GM21619 (cell line): ENCODE data around the gene PRAMEF7.
"Not testable (repeated sequence)": the region's sequence is repeated elsewhere in the genome, so short reads cannot be mapped to it uniquely, and the experiment has no call there.

ENCODE experiments used
- ATAC-seq: cut with Tn5 transposase; IDR thresholded peaks from one replicate; pipeline ENCODE4 v1.9.1; 2021; ENCODE audit not compliant: unreplicated experiment

Gene PRAMEF7

DNA sequence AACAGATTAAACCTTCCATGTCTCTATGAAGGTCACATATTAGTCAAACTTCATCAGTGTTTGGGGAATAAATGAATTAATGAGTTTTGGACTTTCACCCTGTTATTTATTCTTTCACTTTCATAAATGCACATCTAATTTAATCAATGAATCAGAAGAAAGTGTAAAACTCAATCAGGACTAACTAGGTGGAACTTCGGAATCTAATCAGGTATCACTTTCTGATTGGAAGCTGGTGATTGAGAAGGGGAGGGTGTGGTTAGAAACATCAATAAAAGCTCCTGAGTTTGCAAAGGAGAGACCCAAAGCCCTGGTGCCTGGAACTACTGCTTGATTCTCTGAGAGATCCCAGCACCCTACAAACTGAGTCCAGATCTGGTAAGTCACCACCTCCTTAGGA, at the start of gene PRAMEF7:
PRAMEF7 (plus strand) TSS at position 301 of the 400 bp plus-strand sequence. CDS start 1,083 bp downstream, outside the sequence.
- ATAC-seq = not testable (repeated sequence)

DNA sequence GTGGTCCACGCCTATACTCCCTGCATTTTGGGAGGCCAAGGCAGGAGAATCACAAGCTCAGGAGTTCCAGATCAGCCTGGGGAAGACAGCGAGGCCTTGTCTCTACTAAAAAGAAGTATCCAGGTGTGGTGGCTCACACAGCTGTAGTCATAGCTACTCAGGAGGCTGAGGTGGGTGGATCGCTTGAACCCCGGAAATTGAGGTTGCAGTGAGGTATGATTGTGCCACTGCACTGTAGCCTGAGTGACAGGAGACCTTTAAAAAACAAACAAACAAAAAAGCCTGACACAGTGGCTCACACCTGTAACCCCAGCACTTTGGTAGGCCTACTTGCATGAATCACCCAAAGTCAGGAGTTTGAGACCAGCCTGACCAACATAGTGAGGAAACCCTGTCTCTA, 38.0 kb upstream of the PRAMEF7 start:
- not testable (repeated sequence) for ATAC-seq

DNA sequence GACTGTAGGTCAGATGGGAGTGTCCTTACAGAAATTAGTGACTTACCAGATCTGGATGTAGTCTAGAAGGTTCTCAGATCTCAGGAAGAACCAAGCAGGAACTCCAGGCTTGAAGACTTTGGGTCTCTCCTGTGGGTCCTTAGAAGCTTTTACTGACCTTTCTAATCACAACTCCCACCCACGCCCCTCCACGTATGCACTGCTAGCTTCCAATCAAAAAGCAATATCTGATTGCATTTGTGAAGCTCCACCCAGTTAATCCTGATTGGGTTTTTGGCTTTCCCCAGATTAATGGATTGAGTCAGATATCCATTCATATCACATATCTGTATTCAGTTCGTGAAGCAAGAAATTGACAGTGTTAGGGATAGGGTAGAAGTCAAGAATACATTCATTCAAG, 30.3 kb upstream of the PRAMEF7 start, which contains the start of gene PRAMEF4:
PRAMEF4 (minus strand) TSS at position 101 of the 400 bp plus-strand sequence. CDS start 2,807 bp downstream, outside the sequence.
- ATAC-seq = not testable (repeated sequence)

DNA sequence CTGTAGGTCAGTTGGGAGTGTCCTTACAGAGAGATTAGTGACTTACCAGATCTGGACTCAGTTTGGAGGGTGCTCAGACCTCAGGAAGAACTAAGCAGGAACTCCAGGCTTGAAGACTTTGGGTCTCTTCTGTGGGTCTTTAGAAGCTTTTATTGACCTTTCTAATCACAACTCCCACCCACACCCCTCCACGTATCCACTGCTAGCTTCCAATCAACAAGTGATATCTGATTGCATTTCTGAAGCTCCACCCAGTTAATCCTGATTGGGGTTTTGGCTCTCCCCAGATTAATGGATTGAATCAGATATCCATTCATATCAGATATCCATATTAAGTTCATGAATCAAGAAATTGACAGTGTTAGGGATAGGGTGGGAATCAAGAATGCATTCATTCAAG, 18.2 kb upstream of the PRAMEF7 start, which contains the start of gene PRAMEF10:
PRAMEF10 (minus strand) TSS at position 101 of the 400 bp plus-strand sequence. CDS start 2,423 bp downstream, outside the sequence.
- ATAC-seq = not testable (repeated sequence)

DNA sequence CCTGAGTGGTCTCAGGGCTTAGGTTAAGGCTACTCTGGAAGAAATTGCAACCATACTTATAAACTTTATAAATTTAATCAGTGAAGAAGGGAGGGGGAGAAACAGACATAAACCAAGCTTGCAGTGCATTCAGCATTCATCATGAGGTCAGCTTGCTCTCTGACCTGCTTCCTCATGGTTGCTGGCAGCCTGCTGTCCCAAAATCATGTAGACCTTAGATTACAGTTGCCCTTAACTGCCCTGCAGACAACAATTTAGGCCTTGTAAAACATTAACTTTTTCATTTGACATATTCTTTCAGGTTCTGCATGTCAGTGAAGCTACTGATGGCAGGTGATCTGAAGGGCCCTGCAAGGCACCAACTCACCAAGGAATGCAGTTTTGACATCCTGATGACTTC, 17.2 kb upstream of the PRAMEF7 start:
- not testable (repeated sequence) for ATAC-seq

DNA sequence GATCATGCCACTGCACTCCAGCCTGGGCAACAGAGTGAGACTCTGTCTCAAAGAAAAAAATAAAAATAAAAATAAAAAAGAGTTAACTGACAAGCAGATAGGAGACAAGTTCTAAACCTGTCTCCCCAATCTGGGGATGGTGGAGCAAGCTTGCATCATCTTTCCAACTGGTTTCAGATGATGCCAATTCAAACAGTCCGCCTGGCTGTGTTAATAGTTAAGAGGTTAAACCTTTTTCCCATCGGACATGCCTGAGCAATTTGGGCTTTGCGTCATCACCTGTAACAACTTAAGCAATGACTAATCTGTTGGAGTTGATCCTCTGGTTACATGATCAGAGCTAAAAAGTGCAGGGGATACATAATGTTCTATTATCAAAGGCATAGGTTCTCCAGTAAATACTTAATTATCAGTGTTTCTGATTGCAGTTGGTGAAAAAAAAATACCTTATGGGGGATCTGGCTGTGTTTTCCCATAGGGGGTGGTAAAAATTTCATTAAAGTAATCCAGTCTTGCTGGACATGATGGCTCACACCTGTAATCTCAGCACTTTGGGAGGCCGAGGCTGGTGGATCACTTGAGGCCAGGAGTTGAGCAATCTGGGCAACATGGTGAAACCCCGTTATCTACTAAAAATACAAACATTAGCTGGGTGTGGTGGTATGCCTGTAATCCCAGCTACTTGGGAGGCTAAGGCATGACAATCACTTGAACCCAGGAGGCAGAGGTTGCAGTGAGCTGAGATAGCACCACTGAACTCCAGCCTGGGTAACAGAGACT, 12.4 kb upstream of the PRAMEF7 start:
- not testable (repeated sequence) for ATAC-seq

DNA sequence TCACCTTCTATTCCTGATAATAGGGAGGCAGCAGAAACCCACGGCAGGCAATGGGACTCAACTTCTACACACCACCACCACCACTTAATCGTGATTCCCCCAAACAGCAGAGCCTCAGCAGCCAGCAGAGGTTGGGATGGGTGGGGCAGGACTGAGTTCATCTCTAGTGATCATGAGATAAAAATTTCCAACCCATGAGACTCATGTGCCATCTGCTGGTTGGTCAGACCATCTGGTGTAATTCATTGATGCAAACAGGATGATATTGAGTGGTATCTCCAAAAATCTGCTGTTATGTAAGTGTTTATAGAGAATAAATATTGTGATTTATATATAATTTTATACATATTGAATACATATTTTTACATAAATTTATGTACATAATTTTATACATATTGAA, 5.3 kb downstream of the PRAMEF7 start:
- not testable (repeated sequence) for ATAC-seq

DNA sequence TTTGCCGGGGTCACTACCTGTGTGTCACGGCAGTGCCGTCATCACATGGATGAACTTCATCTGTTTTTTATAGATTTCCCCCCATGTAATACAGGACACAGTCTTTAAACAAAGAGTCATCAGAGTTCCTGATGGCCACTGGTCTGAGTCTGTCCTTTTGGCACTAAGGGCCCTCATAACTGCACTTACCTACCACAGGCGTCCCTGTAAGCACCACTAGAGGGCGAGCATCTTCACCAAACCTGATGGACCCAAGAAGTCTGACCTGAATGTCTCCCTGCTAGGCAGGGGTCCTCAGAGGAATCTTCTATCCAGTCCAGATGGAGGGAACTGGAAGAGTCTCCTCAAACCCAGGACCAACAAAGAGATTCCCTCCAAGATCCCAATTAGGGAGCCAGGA, 8.0 kb downstream of the PRAMEF7 start:
- ATAC-seq = not testable (repeated sequence)

DNA sequence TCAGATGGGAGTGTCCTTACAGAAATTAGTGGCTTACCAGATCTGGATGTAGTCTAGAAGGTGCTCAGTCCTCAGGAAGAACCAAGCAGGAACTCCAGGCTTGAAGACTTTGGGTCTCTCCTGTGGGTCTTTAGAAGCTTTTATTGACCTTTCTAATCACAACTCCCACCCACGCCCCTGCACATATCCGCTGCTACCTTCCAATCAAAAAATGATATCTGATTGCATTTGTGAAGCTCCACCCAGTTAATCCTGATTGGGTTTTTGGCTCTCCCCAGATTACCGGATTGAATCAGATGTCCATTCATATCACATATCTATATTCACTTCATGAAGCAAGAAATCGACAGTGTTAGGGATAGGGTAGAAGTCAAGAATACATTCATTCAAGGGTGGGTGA, 31.1 kb downstream of the PRAMEF7 start, which contains the start of gene PRAMEF6:
PRAMEF6 (minus strand) TSS at position 101 of the 400 bp plus-strand sequence. CDS start 5,062 bp downstream, outside the sequence.
- not testable (repeated sequence) for ATAC-seq
